GM19023 (cell line): ENCODE results near the gene UBL5.
"Not testable (repeated sequence)": the region's sequence is repeated elsewhere in the genome, so short reads cannot be mapped to it uniquely, and the experiment has no call there.

Experiments used
- ATAC-seq: cut with Tn5 transposase; IDR thresholded peaks from one replicate; pipeline ENCODE4 v1.9.1; 2021; ENCODE audit warnings: mild to moderate bottlenecking, moderate library complexity; ENCODE audit not compliant: unreplicated experiment

UBL5 gene

DNA sequence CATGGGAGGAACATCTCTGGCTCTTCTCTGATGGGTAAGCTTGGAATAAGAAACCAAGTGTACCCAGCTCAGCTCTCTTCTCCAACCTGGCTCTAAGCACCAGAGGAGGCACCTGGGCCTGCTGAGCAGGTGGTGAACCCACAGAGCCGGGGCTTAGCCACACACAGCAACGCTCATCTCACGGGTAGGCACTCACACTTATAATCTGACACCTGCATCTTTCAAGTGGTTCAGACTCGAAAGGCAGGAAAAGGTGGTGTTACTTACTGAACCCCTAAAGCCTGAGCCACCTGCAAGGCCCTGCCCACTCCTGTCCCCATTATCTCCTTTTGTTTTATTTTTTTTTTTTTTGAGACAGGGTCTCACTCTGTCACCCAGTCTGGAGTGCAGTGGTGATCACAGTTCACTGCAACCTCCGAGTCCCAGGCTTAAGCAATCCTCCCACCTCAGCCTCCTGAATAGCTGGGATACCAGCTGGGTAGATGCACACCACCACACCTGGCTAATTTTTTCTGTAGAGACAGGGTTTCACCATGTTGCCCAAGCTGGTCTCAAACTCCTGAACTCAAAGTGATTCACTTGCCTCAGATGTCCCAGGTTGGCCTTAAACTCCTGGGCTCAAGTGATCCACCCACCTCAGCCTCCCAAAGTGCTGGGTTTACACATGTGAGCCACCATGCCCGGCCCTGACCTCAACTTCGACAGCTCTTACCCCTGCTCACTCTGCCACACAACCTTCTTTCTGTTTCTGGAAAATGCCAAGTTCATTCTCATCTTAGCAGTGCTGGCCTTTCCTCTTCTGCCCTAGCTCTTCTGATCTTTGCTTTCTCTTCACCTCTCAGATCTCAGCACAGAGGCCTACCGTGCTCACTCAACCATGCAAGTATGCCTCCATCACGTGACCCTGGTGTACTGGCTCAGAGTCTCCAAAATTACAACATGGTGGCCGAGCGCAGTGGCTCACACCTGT lies 18.6 kb upstream of the UBL5 start:
- no peak for ATAC-seq

DNA sequence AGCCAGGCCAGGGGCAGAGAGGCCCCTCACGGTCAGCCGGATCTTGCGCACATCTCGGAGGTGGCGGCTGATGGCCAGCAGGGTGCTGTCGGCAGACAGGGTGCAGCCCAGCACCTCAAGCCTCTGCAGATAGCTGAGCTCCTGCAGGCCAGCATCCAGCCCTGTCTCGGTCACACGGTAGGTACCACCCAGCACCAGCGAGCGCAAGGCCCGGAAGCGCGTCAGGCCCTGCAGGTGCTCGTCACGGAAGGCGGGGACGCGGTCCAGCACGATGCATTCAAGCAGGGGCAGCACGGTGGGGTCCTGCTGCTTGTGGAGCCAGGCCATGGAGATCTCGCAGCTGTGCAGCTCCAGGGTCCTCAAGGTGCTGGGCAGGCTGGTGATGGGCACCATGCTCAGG lies 16.6 kb upstream of the UBL5 start:
- no peak for ATAC-seq

DNA sequence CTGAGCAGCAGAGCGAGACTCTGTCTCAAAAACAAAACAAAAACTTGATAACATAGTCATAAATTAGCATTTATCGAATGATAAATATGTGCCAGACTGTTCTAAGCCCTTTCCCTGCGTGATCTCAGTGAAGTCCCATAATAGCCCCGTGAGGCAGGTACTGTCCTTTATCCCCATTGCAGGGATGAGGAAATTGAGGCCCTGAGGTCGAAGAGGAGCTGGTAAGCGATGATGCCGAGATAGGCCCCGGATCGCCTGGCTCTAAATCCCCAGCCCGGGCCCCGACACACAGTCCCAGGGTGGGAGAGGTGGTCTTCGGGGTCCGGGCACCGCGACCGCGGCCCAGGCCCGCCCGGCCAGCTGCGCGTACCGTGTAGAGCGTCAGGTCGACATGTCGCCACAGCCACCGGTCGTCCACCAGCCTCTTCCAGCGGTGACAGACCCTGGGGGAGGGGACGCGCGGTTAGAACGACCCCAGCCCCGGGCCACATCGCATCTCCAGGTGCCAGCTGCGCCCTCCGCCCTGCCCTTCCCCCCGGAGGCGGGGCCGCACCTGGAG lies 9.5 kb upstream of the UBL5 start:
- ATAC-seq: no peak

DNA sequence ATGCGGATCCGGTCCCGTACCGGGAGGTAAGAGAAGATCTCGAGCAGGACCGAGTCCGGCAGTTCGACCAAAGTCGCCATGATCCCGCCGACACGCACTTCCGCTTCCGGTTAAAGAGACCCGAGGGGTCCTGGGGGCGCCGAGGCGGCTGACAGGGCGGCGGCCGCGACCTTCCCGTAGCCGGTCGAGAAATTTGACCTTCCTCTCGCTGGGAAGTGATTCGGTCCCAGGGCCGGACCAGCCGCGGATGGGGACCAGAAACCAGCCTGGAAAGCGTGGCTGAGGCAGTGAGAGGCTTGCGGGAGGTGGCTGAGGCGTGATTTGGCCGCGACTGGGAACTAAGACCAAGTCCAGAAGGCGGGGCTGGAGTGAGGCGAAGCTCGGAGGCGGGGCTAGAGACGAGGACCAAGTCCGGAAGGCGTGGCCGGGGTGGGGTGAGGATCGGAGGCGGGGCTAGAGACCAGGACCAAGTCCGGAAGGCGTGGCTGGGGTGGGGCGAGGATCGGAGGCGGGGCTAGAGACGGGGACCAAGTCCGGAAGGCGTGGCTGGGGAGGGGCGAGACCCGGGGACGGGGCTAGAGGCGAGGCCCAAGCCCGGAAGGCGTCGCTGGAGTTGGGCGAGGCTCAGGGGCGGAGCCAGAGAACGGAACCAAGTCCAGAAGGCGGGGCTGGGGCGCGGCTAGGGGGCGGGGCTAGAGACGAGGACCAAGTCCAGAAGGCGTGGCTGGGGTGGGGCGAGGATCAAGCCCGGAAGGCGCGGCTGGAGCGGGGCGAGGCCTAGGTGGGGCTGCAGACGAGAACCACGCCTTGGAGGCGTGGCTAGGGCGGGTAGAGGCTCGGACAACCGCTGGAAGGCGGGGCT lies 8.8 kb upstream of the UBL5 start, which contains the start of gene FBXL12:
Gene FBXL12 (minus strand): TSS at position 346 of the 862 bp plus-strand sequence. CDS start 266 bp downstream, at position 80.
- ATAC-seq: peak; percentile 84

DNA sequence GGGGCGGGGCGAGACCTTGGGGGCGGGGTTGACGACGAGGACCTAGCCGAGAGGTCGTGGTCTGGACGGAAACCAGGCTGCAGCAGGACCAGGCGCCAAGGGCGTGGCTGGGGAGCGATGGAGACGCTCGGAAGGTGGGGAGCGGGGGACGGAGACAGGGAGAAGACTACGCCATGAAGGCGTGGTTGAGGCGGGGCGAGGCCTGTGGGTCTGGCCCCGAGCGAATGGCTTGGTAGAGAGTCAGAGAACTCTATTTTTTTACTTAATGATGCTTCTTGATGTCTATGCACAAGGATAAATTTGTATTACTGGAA lies 8.2 kb upstream of the UBL5 start:
- no peak for ATAC-seq

DNA sequence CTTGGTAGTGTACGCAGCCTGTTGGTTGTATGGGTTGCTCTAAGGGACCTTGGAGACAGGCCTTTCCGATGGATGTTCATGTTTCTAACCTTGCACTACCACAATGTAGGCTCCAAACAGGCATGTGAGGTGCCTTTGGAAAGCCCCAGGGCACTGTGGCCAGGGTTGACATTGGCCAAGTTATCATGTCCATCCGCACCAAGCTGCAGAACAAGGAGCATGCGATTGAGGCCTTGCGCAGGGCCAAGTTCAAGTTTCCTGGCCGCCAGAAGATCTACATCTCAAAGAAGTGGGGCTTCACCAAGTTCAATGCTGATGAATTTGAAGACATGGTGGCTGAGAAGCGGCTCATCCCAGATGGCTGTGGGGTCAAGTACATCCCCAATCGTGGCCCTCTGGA lies 7.7 kb upstream of the UBL5 start:
- not testable (repeated sequence) for ATAC-seq

DNA sequence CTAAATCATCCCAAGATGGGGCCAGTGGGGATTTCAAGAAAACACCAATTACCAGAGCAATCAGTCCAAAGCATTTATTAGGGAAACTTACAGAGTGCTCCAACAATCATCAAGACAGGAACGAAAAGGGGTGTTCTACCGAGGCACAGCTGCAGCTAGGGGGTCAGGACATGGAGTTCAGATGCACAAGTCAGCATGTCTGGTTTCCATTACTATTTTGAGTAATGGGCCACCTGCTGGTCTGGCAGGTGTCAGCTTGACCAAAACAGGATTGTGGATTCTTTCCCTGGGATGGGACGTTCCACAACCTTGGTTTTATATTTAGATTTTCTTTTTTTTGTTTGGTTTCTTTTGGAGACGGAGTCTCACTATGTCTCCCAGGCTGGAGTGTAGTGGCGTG lies 3.9 kb upstream of the UBL5 start:
- no peak for ATAC-seq

DNA sequence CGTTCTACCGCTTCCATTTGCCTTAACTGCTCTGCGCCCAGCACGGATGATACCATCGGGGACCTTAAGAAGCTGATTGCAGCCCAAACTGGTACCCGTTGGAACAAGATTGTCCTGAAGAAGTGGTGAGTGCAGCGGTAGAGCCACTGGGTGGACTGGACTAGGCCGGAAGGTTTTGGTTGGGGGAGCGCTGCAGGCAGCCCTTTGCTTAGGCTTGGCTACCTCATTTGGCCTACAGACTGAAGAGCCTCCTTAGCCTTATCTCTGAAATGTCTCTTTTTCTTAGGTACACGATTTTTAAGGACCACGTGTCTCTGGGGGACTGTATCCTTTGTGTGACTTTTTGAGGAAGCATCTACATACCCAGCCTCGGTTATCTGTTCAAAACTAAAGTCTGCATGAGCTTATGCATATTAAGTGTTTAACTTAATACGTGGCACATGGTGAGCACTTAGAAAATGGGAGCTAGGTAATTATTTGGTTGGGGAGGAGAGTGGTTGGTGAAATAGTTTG lies 889 bp downstream of the UBL5 start:
- ATAC-seq: no peak

DNA sequence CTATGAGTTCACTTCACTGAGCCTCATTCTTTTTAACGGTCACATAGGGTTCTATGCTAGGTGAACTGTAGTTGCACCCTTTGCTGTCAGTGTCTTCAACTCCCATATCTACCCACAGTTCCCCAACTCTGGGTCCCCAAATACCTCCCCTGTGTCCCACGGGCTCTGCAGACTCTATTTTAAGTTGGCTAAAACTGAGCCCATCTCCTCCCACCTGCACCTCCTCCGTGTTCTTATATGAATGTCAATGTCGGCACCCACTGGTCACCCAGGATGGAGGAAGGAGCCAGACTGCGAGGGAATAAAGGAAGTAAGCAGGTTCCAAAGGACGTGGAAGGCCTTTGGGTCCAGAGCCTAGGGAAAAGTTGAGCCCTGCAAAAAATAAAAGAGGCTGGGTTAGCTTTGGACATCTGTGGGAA lies 6.6 kb downstream of the UBL5 start:
- ATAC-seq: no peak

DNA sequence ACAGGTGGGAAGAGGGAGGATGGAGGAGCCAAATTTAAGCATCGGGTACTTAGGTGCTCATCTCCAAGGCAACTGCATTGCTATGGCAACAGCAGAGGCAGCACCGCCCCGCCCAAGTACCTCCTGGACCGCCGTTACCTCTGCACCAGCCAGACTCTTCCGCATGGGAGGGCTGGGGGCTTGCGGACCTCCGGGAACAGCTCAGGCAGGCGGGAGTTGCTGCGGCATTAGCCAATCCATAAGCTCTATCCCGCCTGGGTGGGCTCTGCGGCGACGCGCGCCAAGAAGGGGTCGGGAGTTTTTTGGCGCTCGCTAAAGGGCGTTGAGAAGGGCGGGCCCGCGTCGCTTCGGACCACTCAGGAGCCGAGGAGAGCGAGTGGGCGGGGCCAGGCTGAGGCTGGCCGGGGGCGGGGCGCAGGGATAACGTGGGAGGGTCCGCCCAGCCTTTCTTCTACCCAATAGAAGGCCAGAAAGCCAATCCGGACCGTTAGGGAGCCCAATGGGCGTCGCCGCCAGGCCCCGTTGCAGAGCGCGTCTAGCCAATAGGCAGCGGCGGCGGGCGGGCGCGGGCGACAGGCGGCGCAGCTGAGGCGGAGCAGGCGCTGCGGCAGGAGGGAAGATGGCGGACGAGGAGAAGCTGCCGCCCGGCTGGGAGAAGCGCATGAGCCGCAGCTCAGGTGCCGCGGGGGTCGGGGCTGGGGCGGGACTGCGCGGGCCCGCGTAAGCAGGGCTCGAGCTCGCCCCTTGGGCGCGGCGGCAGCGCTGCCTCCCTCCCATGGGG lies 7.2 kb downstream of the UBL5 start, which contains the start of gene PIN1:
Gene PIN1 (plus strand): TSS at position 593 of the 781 bp plus-strand sequence. CDS start 27 bp downstream, at position 620.
- ATAC-seq: peak; percentile 94

DNA sequence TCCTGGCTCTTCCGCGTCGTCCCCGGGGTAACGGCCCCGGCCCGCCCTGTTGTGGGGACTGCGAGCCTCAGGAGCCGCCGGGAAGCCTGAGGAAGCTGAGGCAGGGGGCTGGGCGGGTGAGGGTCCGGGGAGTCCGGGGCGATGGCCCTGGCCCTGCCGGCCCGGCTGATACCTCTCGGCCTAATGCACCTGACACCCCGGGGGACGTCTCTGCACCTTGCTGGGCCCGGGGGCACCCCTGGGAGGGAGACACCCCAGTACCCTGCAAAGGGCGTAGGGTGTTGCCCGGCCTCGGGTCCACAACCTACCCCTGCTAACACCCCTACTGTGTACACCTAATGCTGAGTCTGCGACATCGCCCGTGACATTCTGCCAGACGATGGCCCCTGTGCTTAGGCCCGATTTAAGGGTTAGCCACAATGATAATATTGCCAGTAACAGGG lies 7.8 kb downstream of the UBL5 start:
- ATAC-seq: no peak

DNA sequence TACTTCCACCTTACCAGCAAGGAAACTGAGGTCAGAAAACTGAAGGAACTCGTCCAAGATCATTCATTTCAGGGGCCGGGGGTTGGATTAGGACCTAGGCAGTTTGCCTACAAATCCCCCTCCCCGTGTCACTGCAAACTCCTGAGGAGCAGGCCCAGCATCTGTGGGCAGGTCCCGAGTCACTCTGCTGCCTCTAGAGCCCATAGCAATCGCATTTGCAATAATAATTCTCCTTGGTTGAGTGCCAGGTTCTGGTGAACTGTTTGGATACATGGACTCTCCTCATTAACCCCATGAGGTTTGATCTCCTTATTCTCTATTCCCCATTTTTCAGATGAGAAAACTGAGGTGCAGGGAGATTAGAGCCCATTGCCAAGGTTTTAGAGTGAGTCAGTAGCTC lies 8.3 kb downstream of the UBL5 start:
- no peak for ATAC-seq

DNA sequence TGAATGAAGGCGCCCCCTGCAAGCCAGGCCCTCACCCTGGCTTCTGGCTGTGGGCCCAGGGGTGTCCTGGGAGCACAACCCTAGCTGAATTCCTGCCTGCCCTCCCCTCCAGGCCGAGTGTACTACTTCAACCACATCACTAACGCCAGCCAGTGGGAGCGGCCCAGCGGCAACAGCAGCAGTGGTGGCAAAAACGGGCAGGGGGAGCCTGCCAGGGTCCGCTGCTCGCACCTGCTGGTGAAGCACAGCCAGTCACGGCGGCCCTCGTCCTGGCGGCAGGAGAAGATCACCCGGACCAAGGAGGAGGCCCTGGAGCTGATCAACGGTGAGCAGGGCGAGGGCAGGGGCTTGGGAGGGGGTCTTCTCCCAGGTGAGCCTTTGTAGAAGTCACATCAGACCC lies 10.6 kb downstream of the UBL5 start:
- ATAC-seq: no peak

DNA sequence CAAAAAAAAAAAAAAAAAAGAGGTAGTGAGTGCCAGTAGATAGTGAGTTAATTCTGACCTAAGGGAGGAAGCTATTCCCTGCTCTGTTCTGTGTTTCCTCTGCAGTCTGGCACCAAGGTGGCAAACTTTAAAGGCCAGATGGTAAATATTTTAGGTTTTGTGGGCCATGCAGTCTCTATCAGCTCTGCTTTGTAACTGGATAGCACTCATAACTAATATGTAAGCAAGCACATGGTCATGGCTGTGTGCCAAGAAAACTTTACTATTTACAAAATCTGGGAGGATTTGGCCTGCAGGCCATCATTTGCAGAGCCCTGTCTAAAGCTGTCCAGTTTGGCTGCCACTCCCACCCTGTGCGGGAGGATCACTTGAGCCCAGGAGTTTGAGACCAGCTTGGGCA lies 11.7 kb downstream of the UBL5 start:
- no peak for ATAC-seq

DNA sequence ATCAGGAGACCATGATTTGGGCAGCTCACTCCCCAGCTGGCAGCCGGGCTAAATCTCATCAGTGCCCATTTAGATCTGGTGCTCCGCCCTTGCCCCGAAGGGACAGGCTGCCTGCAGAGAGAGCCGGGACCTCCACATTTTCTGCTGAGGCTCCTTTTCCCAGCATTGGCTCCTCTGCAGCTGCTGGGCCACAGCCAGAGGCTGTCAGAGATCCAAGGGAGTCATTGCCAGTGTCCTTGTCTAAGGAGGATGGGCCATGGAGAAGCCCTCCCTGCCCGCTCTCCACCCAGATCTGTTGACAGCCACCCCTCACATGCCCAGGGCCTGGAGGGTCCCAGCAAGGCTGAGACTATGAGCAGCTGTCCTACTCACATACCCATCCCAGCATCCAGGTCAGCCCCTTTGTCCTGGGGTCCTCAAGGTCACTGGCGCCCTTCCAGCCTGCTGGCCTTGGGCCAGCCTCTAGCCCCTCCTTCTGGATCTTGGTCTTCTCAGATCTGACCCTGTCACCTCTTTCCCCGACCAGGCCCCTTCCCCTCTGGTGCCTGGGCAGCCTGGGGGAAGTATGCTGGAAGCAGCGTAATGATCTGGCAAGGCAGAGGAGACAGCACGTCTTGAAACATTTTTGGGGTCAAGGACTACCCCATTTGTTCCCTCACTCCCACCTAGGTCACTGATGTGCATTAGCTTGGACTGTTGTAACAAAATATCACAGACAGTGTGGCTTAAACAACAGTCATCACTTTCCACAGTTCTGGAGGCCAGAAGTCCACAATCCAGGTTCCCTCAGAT lies 15.3 kb downstream of the UBL5 start:
- no peak for ATAC-seq

DNA sequence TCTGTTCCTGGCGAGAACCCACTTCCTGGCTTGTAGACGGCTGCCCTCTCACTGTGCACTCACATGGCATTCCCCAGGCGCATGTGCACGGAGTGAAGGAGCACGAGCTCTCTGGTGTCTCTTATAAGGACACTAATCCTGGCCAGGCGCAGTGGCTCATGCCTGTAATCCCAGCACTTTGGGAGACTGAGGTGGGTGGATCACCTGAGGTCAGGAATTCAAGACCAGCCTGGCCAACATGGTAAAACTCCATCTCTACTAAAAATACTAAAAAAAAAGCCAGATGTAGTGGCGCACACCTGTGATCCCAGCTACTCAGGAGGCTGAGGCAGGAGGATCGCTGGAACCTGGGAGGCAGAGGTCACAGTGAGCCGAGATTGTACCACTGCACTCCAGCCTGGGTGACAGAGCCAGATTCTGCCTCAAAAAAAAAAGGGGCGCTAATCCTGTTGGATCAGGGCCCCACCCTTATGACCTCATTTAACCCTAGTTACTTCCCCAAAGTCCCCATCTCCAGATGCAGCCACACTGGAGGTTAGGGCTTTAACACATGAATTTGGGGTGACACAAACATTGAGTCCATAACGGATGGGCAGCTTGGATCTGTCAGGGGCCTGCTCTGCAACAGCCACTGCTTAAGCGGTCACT lies 16.0 kb downstream of the UBL5 start:
- ATAC-seq: not testable (repeated sequence)

DNA sequence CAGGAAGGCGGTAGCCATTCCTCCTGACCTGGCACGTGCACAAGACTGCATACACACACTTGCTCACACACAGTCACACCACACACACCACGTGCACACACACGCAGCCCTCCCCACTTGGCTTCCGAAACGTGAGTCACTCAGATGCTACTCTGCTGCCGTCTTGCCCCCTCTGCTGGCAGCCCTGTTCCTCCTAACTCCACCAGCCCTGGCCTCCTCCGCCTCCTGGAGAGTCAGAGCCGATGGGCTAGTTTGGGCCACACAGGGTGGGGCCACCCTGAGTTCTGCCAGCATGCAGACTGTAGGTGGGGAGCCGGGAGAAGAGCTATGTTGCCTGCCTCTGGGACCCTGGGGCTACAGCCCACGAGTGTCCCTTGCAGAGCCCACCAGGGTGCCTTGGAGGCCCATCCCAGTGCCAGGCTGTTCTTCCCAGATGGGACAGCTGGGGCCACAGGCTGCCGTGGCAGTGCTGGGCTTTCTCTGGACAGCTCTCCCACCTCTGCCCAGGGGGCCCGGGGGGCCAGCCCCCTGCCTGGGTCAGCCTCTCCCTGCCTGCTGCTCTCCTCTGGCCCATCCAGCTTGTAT lies 19.5 kb downstream of the UBL5 start:
- ATAC-seq: no peak

DNA sequence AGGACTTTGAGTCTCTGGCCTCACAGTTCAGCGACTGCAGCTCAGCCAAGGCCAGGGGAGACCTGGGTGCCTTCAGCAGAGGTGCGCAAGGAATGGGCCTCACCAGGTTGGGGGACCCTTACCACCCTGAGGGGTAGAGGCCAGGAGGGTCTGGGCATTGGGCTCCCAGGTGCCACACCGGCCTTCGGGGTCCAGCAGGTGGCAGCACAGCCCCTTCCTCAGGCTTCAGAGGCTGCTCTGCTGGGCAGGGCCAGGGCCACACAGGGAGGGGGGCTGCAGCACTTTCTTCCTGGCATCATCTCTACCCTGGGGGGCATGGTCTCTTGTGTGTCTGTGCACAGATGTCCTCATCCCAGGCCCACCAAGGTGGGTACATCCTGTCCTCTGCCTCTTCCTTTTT lies 20.3 kb downstream of the UBL5 start:
- no peak for ATAC-seq

DNA sequence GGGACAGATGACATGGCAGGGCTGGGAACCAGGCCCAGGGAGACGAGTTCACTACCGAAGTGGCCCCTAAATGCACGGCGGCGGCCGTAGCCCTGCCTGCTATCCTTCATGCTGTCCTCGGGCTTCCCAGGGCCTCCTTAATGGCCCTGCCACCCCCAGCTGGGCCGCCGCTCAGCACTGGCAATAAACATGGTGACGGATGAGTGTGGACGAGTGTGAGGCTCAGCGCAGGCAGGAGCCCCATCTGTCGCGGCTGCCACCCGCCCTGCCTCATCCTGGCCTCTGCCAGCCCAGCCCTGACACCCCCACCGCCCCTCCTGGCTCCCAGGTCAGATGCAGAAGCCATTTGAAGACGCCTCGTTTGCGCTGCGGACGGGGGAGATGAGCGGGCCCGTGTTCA lies 21.0 kb downstream of the UBL5 start:
- ATAC-seq: no peak
